CD4-positive, CD25-positive, alpha-beta regulatory T cell (primary cell): ENCODE measurements around the gene POLR1C. TPM values are rescaled to one million over a fixed set of nuclear protein-coding genes. Genes with fewer than 3 reads are reported as not detected.
"Not testable (repeated sequence)": the region's sequence is repeated elsewhere in the genome, so short reads cannot be mapped to it uniquely, and the experiment has no call there.

Experiments
- ATAC-seq, 2 donors: fragments of 150-1000 bp; cut with Tn5 transposase; one replicate each; pipeline ENCODE4 v1.10.0; 2021; ENCODE audit warnings: low read depth in 2 of 2, moderate number of reproducible peaks in 2 of 2, moderate library complexity in 1 of 2
- DNase-seq, 3 donors: peaks; one replicate each; pipeline versions ENCODE4 v3.0.0 to v3.0.0-alpha.2; 2012 to 2022; ENCODE audit warnings: mixed read lengths in 1 of 3
- H3K27ac ChIP-seq: one replicate; pipeline ENCODE4 v1.7.0; 2013; ENCODE audit warnings: mild to moderate bottlenecking, low read length; ENCODE audit not compliant: insufficient read depth, poor library complexity, severe bottlenecking
- H3K27me3 ChIP-seq: one replicate; pipeline ENCODE4 v1.7.0; 2013; ENCODE audit warnings: low read length; ENCODE audit not compliant: control insufficient read depth, insufficient read depth
- H3K36me3 ChIP-seq: one replicate; pipeline ENCODE4 v1.7.0; 2013; ENCODE audit warnings: mild to moderate bottlenecking, low read length, moderate library complexity; ENCODE audit not compliant: control insufficient read depth, insufficient read depth
- H3K4me1 ChIP-seq: 2 replicates; pipeline ENCODE4 v1.7.0; 2013; ENCODE audit warnings: mild to moderate bottlenecking, low read length; ENCODE audit not compliant: insufficient read depth, control insufficient read depth, poor library complexity, severe bottlenecking
- H3K4me3 ChIP-seq: one replicate; pipeline ENCODE4 v1.7.0; 2013; ENCODE audit warnings: low read depth, mild to moderate bottlenecking, low read length, moderate library complexity
- H3K9me3 ChIP-seq, 2 experiments: 1 replicate in 1 of 2; 2 replicates in 1 of 2; pipeline ENCODE4 v1.7.0; 2013; ENCODE audit warnings: low read length in 2 of 2, mild to moderate bottlenecking in 1 of 2, moderate library complexity in 1 of 2; ENCODE audit not compliant: control insufficient read depth in 2 of 2
- H3K27ac Mint-ChIP-seq, 3 donors: one replicate each; pipeline ENCODE4 v1.8.0; 2020 to 2022; ENCODE audit warnings: mild to moderate bottlenecking in 3 of 3, mixed read lengths in 3 of 3, moderate library complexity in 2 of 3
- H3K27me3 Mint-ChIP-seq: one replicate; pipeline ENCODE4 v1.8.0; 2022; ENCODE audit warnings: mild to moderate bottlenecking, mixed read lengths
- H3K36me3 Mint-ChIP-seq: one replicate; pipeline ENCODE4 v1.8.0; 2020; ENCODE audit warnings: mixed read lengths
- H3K4me1 Mint-ChIP-seq, 4 donors: one replicate each; pipeline ENCODE4 v1.8.0; 2020 to 2022; ENCODE audit warnings: mixed read lengths in 4 of 4, mild to moderate bottlenecking in 1 of 4
- H3K4me3 Mint-ChIP-seq, 4 donors: one replicate each; pipeline ENCODE4 v1.8.0; 2020 to 2022; ENCODE audit warnings: mild to moderate bottlenecking in 4 of 4, mixed read lengths in 4 of 4, moderate library complexity in 3 of 4
- H3K9me3 Mint-ChIP-seq, 7 donors: one replicate each; pipeline ENCODE4 v1.8.0; 2020 to 2022; ENCODE audit warnings: mixed read lengths in 7 of 7, mild to moderate bottlenecking in 3 of 7, moderate library complexity in 2 of 7
- polyA plus RNA-seq, 4 donors: library from polyadenylated mRNA; unstranded; fragments of 300-500 nt; fragmentation: Illumina TruSeq; gene quantifications; one replicate each; pipeline ENCODE4 v1.2.3, GENCODE V29; 2021
- total RNA-seq: library from RNA; stranded (reverse); gene quantifications from one replicate; pipeline ENCODE4 v1.2.3, GENCODE V29; 2022

The POLR1C gene
- total and polyA plus RNA-seq, 5 donors from 2014 or later: 8.4 to 26.8 (median 14.4) TPM

DNA sequence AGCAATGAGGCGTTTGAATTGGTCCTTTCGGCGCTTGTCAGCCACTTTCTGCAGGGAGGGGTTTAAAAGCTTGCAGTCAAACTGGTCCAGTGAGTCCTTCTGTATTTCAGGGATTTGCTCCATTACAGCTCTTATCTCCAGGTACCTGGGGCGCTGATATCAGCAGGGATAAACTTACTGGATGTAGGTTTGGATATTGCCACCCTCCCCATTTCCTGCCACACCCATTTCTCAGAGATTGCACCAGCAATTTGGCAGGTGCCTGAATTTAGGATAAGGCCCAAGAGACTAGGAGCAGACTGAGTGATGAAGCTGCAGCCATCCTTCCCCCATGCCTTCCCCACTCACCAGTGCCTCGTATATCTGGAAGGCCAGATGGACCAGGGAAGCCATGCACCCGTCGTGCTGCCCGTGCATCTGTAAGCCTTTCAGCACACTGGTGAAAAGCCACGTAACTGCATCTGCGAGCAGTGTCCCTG lies 7.6 kb downstream of the POLR1C start:
- ATAC-seq: no peak
- Histone ChIP-seq H3K27ac (no peak overlapping the region), H3K9me3 (no peaks in the 10 kb centered on the region), H3K36me3 (peaks cover 94% of the 10 kb centered on the region), H3K4me1 (no peaks in the 10 kb centered on the region), H3K4me3 (no peak overlapping the region), H3K27me3 (no peaks in the 10 kb centered on the region)
- Mint-ChIP-seq H3K27me3 (no peaks in the 10 kb centered on the region), H3K4me1 (peaks cover 0 to 3% (median 2%) of the 10 kb centered on the region in 4 donors), H3K27ac (no peak overlapping the region), H3K36me3 (peaks cover 49% of the 10 kb centered on the region), H3K4me3 (no peak overlapping the region), H3K9me3 (peaks cover 0 to 2% (median 0%) of the 10 kb centered on the region in 7 donors)
- DNase-seq: no peak

DNA sequence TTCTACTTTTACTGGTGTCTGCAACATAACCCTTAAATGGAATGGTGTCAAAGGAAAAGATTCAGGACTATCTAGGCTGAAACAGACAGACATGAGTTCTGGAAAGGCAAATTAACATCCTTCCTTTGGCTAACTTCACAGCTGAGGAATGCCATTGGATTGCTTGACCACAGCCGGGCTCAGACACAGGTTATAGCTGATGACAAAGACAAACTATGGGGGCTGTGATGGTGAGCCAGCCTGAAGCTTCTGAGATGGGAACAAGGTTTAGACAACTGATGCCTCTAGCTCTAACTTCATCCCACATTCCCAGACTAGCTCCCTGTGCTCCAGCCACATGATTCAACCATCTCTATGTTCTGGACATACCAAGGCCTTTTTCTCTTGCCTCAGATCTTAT lies 15.3 kb downstream of the POLR1C start:
- no peaks in the 10 kb centered on the region for H3K27me3 Mint-ChIP-seq
- ATAC-seq: no peak
- Histone ChIP-seq H3K9me3 (no peaks in the 10 kb centered on the region), H3K4me3 (no peak overlapping the region), H3K36me3 (peaks cover 57% of the 10 kb centered on the region), H3K27me3 (no peaks in the 10 kb centered on the region), H3K4me1 (no peaks in the 10 kb centered on the region), H3K27ac (no peak overlapping the region)
- DNase-seq: no peak
- peaks cover 0 to 2% (median 0%) of the 10 kb centered on the region in 7 donors for H3K9me3 Mint-ChIP-seq
- H3K36me3 Mint-ChIP-seq: peaks cover 40% of the 10 kb centered on the region
- H3K4me1 Mint-ChIP-seq: no peaks in the 10 kb centered on the region
- H3K27ac Mint-ChIP-seq: no peak overlapping the region
- no peak overlapping the region for H3K4me3 Mint-ChIP-seq

DNA sequence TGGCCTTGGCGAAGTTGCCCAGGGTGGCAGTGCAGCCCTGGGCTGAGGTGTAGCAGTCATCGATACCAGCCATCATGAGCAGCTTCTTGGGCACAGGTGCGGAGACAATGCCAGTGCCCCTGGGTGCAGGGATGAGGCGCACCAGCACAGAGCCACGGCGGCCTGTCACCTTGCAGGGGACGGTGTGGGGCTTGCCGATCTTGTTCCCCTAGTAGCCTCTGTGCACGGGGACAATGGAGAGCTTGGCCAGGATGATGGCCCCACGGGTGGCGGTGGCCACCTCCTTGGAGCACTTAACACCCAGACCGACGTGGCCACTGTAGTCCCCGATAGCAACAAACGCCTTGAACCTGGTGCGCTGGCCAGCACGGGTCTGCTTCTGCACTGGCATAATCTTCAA lies 22.1 kb downstream of the POLR1C start:
- H3K9me3 Mint-ChIP-seq, DNase-seq, ATAC-seq, H3K27ac Mint-ChIP-seq, H3K4me1 Mint-ChIP-seq, H3K4me1 ChIP-seq, H3K27ac ChIP-seq, H3K27me3 Mint-ChIP-seq, H3K9me3 ChIP-seq, H3K4me3 ChIP-seq, H3K4me3 Mint-ChIP-seq, H3K27me3 ChIP-seq: not testable (repeated sequence)
- peaks cover 24% of the 10 kb centered on the region for H3K36me3 Mint-ChIP-seq
- peaks cover 47% of the 10 kb centered on the region for H3K36me3 ChIP-seq

DNA sequence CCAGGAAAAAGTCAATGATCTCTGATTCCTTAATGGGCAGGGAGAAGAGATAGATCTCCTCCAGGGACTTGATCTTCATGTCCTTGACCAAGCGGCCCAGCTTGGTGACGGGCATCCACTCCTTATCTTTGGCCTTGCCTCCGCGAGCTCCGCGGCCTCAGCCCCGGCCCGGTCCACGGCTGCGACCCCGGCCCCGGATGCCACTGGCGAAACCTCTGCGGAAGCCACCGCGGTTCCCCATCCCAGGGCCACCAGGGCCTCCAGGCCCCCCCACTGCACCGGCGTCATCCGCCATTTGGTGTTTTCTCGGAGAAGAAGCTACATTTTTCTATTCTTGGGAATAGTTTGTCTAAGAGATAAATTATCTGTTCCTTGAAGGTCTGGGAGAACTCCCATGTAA lies 22.5 kb downstream of the POLR1C start:
- peaks cover 51% of the 10 kb centered on the region for H3K36me3 ChIP-seq
- ATAC-seq, H3K27me3 Mint-ChIP-seq, H3K27ac Mint-ChIP-seq, H3K4me3 Mint-ChIP-seq, DNase-seq, H3K27ac ChIP-seq, H3K4me1 ChIP-seq, H3K4me1 Mint-ChIP-seq, H3K27me3 ChIP-seq, H3K4me3 ChIP-seq, H3K9me3 Mint-ChIP-seq, H3K9me3 ChIP-seq: not testable (repeated sequence)
- H3K36me3 Mint-ChIP-seq: peaks cover 23% of the 10 kb centered on the region

DNA sequence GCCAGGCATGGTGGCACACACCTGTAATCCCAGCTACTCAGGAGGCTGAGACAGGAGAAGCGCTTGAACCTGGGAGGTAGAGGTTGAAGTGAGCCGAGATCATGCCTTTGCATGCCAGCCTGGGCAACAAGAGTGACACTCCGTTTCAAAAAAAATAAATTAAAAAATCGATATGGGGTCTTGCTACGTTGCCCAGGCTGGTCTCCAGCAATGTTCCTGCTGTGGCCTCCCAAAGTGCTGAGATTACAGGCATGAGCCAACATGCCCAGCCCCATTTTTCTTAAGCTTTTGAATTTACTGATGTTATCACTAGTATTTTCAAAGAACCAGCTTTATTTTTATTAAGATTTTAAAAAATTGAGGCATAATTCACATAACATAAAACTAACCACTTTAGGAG lies 23.6 kb downstream of the POLR1C start:
- Histone ChIP-seq H3K9me3 (no peaks in the 10 kb centered on the region), H3K27me3 (no peaks in the 10 kb centered on the region), H3K27ac (no peak overlapping the region), H3K4me1 (no peaks in the 10 kb centered on the region), H3K4me3 (no peak overlapping the region), H3K36me3 (peaks cover 59% of the 10 kb centered on the region)
- H3K4me3 Mint-ChIP-seq: no peak overlapping the region
- DNase-seq (no peak), ATAC-seq (no peak)
- H3K27ac Mint-ChIP-seq: no peak overlapping the region
- H3K27me3 Mint-ChIP-seq: no peaks in the 10 kb centered on the region
- H3K4me1 Mint-ChIP-seq: peaks cover 0 to 5% (median 2%) of the 10 kb centered on the region in 4 donors
- peaks cover 24% of the 10 kb centered on the region for H3K36me3 Mint-ChIP-seq
- no peaks in the 10 kb centered on the region for H3K9me3 Mint-ChIP-seq

DNA sequence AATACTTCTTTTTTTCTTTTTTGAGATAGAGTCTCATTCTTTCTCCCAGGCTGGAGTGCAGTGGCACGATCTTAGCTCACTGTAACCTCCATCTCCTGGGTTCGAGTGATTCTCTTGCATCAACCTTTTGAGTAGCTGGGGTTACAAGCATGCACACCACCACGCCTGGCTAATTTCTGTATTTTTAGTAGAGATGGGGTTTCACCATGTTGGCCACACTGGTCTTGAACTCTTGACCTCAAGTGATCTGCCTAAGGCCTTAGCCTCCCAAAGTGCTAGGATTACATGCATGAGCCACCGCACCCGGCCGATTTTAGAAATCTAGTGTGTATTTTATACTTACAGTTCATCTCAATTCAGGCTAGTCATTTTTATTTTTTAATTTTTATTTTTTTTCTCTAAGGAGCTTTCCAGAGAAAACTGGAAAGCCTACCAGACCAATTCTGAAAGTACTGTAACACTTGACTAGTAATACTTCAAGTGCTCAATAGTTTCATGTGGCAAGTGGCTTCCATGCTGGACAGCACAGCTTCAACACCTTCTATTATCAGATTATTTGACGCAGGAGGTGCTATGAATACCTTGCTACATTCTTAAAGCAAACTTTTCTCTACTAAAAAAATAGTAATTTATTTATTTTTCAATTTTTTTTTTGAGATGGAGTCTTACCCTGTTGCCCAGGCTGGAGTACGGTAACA lies 25.0 kb downstream of the POLR1C start:
- no peak for DNase-seq
- ATAC-seq: no peak
- Histone ChIP-seq H3K36me3 (peaks cover 72% of the 10 kb centered on the region), H3K9me3 (no peaks in the 10 kb centered on the region), H3K4me3 (no peak overlapping the region), H3K4me1 (no peaks in the 10 kb centered on the region), H3K27ac (no peak overlapping the region), H3K27me3 (no peaks in the 10 kb centered on the region)
- Mint-ChIP-seq H3K4me1 (peaks cover 0 to 9% (median 3%) of the 10 kb centered on the region in 4 donors), H3K36me3 (peaks cover 35% of the 10 kb centered on the region), H3K27me3 (no peaks in the 10 kb centered on the region), H3K27ac (no peak overlapping the region), H3K9me3 (no peaks in the 10 kb centered on the region), H3K4me3 (no peak overlapping the region)

DNA sequence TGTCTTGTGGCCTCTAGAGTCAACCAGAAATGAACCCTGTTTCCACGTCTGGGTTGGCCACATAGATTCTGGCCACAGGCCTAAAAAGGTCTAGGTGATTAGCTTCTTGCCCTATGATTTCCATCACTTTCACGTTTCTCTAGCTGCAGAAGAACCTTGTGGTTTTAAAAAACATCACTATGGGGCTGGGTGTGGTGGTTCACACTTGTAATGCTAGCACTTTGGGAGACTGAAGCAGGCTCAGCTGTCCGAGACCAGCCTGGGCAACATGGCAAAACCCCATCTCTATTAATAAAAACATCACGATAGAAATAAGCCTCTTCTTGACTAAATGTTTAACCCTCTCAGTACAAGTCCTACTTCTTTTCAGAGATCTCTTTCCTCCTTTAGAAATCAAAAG lies 27.6 kb downstream of the POLR1C start:
- Histone ChIP-seq H3K36me3 (peaks cover 80% of the 10 kb centered on the region), H3K27ac (no peak overlapping the region), H3K9me3 (no peaks in the 10 kb centered on the region), H3K27me3 (no peaks in the 10 kb centered on the region), H3K4me1 (no peaks in the 10 kb centered on the region), H3K4me3 (no peak overlapping the region)
- no peaks in the 10 kb centered on the region for H3K27me3 Mint-ChIP-seq
- H3K27ac Mint-ChIP-seq: no peak overlapping the region
- no peak for DNase-seq
- no peaks in the 10 kb centered on the region for H3K9me3 Mint-ChIP-seq
- H3K4me1 Mint-ChIP-seq: peaks cover 0 to 10% (median 4%) of the 10 kb centered on the region in 4 donors
- ATAC-seq: no peak
- peaks cover 45% of the 10 kb centered on the region for H3K36me3 Mint-ChIP-seq
- H3K4me3 Mint-ChIP-seq: no peak overlapping the region

DNA sequence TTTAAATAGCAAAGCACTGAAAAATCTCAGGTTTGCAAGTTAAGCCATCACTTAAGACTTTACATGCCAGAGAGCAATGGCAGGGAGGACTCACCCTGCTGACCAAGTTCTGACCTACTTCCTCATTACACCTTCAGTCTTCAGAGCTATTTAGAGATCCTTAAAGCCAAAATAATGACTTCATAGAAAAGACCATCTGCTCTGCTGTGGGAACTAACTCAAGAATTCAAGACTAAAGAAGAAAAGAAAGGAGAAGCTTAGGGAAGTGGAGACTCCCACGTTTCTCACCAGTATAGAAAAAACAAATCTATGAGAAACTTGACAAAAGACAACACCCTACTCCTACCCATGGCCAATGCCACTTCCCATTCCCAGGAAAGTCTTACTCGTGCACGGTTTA lies 30.3 kb downstream of the POLR1C start:
- Histone ChIP-seq H3K27ac (no peak overlapping the region), H3K4me1 (no peaks in the 10 kb centered on the region), H3K36me3 (peaks cover 89% of the 10 kb centered on the region), H3K27me3 (no peaks in the 10 kb centered on the region), H3K4me3 (no peak overlapping the region), H3K9me3 (no peaks in the 10 kb centered on the region)
- H3K9me3 Mint-ChIP-seq: no peaks in the 10 kb centered on the region
- no peaks in the 10 kb centered on the region for H3K27me3 Mint-ChIP-seq
- ATAC-seq (no peak), DNase-seq (no peak)
- no peak overlapping the region for H3K4me3 Mint-ChIP-seq
- H3K36me3 Mint-ChIP-seq: peaks cover 40% of the 10 kb centered on the region
- no peak overlapping the region for H3K27ac Mint-ChIP-seq
- peaks cover 0 to 14% (median 3%) of the 10 kb centered on the region in 4 donors for H3K4me1 Mint-ChIP-seq
